ENCODE results near the gene CFHR4. TPM values are rescaled to one million over a fixed set of nuclear protein-coding genes. Genes with fewer than 3 reads are reported as not detected.
"Not testable (repeated sequence)": the region's sequence is repeated elsewhere in the genome, so short reads cannot be mapped to it uniquely, and the experiment has no call there.

CFHR4 gene
- total RNA-seq, 3 donors from 2014 or later (not counting 1 experiment from before 2014, with no cell fraction given), result not detected

DNA sequence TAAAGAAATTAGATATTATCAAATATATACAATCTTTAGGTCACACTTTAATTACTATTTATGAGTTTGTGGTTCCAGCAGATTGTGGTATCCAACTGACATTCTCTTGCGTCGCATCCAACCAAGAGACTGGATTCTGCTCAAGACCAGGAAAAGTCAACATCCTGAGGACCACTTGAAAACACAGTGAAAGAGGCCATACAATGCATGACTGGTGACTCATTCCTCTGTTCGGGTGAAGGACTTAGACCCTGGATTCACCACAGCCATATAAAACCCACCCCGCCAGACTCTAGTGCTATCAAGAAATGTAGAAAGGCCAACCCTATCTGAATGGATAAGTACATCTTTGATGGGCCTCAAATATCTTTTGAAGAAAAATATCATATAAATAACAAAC lies 14.5 kb upstream of the CFHR4 start:
- Mint-ChIP-seq H3K36me3 (peaks cover 6% of the 10 kb centered on the region), H3K9me3 (peaks cover 0 to 2% of the 10 kb centered on the region in 2 donors), H3K27ac (no peak overlapping the region), H3K4me1 (no peaks in the 10 kb centered on the region), H3K4me3 (no peak overlapping the region), H3K27me3 (ENCODE audit: low read depth in 2 of 2) (no peaks in the 10 kb centered on the region)
- no peaks in the 10 kb centered on the region for H3K27me3 ChIP-seq (ENCODE audit: control insufficient read depth, insufficient read depth, low read length)
- 96% methylated on average over 3 of the region's 4 CpGs for WGBS (ENCODE audit: insufficient coverage)
- TF ChIP-seq, protein P1, sequence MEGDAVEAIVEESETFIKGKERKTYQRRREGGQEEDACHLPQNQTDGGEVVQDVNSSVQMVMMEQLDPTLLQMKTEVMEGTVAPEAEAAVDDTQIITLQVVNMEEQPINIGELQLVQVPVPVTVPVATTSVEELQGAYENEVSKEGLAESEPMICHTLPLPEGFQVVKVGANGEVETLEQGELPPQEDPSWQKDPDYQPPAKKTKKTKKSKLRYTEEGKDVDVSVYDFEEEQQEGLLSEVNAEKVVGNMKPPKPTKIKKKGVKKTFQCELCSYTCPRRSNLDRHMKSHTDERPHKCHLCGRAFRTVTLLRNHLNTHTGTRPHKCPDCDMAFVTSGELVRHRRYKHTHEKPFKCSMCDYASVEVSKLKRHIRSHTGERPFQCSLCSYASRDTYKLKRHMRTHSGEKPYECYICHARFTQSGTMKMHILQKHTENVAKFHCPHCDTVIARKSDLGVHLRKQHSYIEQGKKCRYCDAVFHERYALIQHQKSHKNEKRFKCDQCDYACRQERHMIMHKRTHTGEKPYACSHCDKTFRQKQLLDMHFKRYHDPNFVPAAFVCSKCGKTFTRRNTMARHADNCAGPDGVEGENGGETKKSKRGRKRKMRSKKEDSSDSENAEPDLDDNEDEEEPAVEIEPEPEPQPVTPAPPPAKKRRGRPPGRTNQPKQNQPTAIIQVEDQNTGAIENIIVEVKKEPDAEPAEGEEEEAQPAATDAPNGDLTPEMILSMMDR (IDR thresholded peaks at IDR 0.05), result no peak
- no peaks in the 10 kb centered on the region for H3K36me3 ChIP-seq (ENCODE audit: control insufficient read depth, insufficient read depth, low read length)
- H3K27ac ChIP-seq (ENCODE audit: low read length), result no peak overlapping the region
- ATAC-seq (no peak), DNase-seq (no peak)
- intact Hi-C loops (cut with micrococcal nuclease), result no loop called here
- no peaks in the 10 kb centered on the region for H3K4me1 ChIP-seq (ENCODE audit: control insufficient read depth, insufficient read depth, low read length)
- no peak overlapping the region for H3K4me3 ChIP-seq (ENCODE audit: low read length)
- peaks cover 5% of the 10 kb centered on the region for H3K9me3 ChIP-seq (ENCODE audit: control insufficient read depth, insufficient read depth, low read length)

DNA sequence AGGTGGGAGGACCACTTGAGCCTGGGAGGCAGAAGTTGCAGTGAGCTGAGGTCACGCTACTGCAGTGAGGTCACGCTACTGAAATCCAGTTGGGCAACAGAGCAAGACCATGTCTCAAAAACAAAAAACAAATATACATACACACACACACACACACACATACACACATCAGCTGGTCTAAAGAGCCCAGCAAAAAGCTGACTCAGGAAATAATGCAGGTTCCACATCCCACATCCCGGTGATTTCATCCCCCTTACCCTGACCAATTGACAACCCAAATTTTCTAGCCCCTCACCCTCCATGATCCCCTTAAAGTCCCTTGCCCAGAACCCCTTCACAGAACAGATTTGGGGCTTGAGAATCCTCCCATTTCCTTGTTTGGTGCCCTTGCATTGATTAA lies 11.9 kb upstream of the CFHR4 start:
- Histone ChIP-seq H3K4me1 (ENCODE audit: control insufficient read depth, insufficient read depth, low read length) (no peaks in the 10 kb centered on the region), H3K9me3 (ENCODE audit: control insufficient read depth, insufficient read depth, low read length) (no peaks in the 10 kb centered on the region), H3K4me3 (ENCODE audit: low read length) (no peak overlapping the region), H3K27ac (ENCODE audit: low read length) (no peak overlapping the region), H3K36me3 (ENCODE audit: control insufficient read depth, insufficient read depth, low read length) (no peaks in the 10 kb centered on the region), H3K27me3 (ENCODE audit: control insufficient read depth, insufficient read depth, low read length) (no peaks in the 10 kb centered on the region)
- TF ChIP-seq, protein P1 (IDR thresholded peaks at IDR 0.05), result no peak
- H3K27ac Mint-ChIP-seq, result no peak overlapping the region
- no peak overlapping the region for H3K4me3 Mint-ChIP-seq
- H3K9me3 Mint-ChIP-seq, result peaks cover under 1 to 4% of the 10 kb centered on the region in 2 donors
- no peak for DNase-seq
- H3K4me1 Mint-ChIP-seq, result no peaks in the 10 kb centered on the region
- ATAC-seq, result no peak
- WGBS (ENCODE audit: insufficient coverage), result 94% methylated on average over 3 of the region's 3 CpGs
- H3K27me3 Mint-ChIP-seq (ENCODE audit: low read depth in 2 of 2), result no peaks in the 10 kb centered on the region
- peaks cover 6% of the 10 kb centered on the region for H3K36me3 Mint-ChIP-seq
- intact Hi-C loops (cut with micrococcal nuclease), result no loop called here

DNA sequence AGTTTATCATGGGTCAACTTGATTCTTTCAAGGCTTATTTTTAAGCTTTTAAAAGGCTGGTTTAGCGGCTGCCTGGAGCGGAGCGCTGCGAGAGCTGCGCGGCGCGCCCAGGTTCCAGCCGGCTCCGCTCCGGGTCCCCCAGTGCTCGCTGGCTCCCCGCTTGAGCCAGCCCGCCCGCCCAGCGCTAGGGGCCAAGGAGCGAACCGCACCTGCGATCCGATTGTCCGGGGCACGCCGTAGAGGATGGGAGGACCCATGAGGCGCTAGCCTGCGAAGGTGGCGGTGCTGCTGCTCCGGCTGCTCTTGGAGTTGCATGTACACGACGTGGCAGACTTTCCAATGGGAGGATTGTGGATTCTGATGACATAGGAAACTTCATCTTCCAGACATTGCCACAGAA lies 9.9 kb upstream of the CFHR4 start:
- Histone ChIP-seq H3K36me3 (ENCODE audit: control insufficient read depth, insufficient read depth, low read length) (no peaks in the 10 kb centered on the region), H3K4me1 (ENCODE audit: control insufficient read depth, insufficient read depth, low read length) (no peaks in the 10 kb centered on the region), H3K9me3 (ENCODE audit: control insufficient read depth, insufficient read depth, low read length) (no peaks in the 10 kb centered on the region), H3K4me3 (ENCODE audit: low read length) (no peak overlapping the region), H3K27ac (ENCODE audit: low read length) (no peak overlapping the region), H3K27me3 (ENCODE audit: control insufficient read depth, insufficient read depth, low read length) (no peaks in the 10 kb centered on the region)
- Mint-ChIP-seq H3K9me3 (peaks cover 4% of the 10 kb centered on the region in 2 donors), H3K4me3 (no peak overlapping the region), H3K27me3 (ENCODE audit: low read depth in 2 of 2) (no peaks in the 10 kb centered on the region), H3K4me1 (no peaks in the 10 kb centered on the region), H3K27ac (no peak overlapping the region), H3K36me3 (peaks cover 6% of the 10 kb centered on the region)
- TF ChIP-seq, protein P1 (IDR thresholded peaks at IDR 0.05), result no peak
- WGBS (ENCODE audit: insufficient coverage), result 15% methylated on average over 29 of the region's 29 CpGs
- DNase-seq (no peak), ATAC-seq (no peak)
- intact Hi-C loops (cut with micrococcal nuclease), result no loop called here

DNA sequence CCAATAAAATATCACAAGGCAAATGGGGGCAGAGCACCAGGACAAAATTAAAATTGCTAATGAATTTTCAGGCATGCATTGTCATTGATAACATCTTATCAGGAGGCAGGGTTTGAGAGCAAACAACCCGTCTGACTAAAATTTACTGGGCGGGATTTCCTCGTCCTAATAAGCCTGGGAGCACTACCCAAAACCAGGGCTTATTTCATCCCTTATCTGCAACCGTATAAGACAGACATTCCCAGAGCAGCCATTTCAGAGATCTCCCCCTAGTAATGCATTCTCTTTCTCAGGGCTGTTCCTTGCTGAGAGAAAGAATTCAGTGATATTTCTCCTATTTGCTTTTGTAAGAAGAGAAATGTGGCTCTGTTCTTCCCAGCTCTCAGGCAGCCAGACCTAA lies 1.3 kb upstream of the CFHR4 start:
- 91% methylated on average over 4 of the region's 4 CpGs for WGBS (ENCODE audit: insufficient coverage)
- H3K4me3 Mint-ChIP-seq; H3K4me1 ChIP-seq (ENCODE audit: control insufficient read depth, insufficient read depth, low read length); H3K27me3 ChIP-seq (ENCODE audit: control insufficient read depth, insufficient read depth, low read length); H3K27ac Mint-ChIP-seq; H3K9me3 ChIP-seq (ENCODE audit: control insufficient read depth, insufficient read depth, low read length); H3K27ac ChIP-seq (ENCODE audit: low read length); H3K36me3 Mint-ChIP-seq; H3K4me1 Mint-ChIP-seq; H3K4me3 ChIP-seq (ENCODE audit: low read length); DNase-seq; intact Hi-C loops (cut with micrococcal nuclease); ATAC-seq; H3K36me3 ChIP-seq (ENCODE audit: control insufficient read depth, insufficient read depth, low read length); H3K27me3 Mint-ChIP-seq (ENCODE audit: low read depth in 2 of 2); H3K9me3 Mint-ChIP-seq: not testable (repeated sequence)

All from natural killer cell (primary cell).